GM19025 (cell line): ENCODE results near the gene CSNK1A1L.
"Not testable (repeated sequence)": the region's sequence is repeated elsewhere in the genome, so short reads cannot be mapped to it uniquely, and the experiment has no call there.

Experiments used
- ATAC-seq: cut with Tn5 transposase; IDR thresholded peaks from one replicate; pipeline ENCODE4 v1.9.1; 2021; ENCODE audit warnings: mild to moderate bottlenecking, low read depth, moderate library complexity; ENCODE audit not compliant: unreplicated experiment

CSNK1A1L gene

DNA sequence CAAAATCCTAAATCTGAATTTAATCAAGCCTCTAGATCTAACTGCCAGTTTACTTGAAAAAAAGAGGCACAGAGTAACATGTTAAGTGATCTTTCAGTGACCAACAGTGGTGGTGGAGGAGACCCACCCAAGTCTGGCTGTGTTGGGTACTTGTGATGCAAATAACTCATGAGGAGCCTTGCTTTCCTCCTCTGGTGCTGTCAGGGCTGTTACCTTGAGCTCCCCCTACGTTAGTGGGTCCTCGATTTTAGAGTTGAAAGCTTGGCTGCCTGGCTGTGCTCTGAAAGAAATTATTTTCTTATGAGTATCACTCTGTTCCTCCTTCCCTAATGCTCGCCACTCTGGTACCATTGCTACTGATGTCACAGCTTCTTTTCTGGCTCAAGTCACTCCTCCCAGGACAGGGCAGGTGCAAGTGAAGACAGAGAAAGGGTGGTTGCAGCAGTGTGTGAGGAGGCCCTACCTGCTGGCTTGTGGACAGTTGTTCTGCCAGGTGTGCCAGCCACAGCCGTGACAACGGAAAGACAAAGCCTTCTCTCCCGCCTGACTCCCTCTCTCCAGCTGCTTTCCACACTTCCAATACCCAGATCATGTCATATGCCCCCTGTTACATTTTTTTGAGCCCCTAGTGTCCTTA lies 39.5 kb downstream of the CSNK1A1L start:
- no peak for ATAC-seq

DNA sequence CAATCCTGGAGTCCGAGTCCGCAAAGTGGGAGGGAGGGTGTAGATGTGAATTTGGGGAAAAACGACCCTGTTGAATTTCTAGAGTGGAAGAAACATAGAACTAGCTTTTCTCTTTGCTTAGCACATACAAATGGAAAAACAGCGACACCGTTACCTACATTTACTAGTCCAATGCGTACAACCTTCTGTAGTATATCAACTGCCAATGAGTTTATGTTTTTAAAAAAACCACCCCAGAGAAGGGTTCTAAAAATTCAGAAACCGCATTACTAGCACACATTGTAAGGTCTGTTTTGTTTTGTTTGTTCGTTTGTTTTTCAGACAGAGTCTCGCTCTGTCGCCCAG lies 45.6 kb downstream of the CSNK1A1L start:
- peak; percentile 17 for ATAC-seq

DNA sequence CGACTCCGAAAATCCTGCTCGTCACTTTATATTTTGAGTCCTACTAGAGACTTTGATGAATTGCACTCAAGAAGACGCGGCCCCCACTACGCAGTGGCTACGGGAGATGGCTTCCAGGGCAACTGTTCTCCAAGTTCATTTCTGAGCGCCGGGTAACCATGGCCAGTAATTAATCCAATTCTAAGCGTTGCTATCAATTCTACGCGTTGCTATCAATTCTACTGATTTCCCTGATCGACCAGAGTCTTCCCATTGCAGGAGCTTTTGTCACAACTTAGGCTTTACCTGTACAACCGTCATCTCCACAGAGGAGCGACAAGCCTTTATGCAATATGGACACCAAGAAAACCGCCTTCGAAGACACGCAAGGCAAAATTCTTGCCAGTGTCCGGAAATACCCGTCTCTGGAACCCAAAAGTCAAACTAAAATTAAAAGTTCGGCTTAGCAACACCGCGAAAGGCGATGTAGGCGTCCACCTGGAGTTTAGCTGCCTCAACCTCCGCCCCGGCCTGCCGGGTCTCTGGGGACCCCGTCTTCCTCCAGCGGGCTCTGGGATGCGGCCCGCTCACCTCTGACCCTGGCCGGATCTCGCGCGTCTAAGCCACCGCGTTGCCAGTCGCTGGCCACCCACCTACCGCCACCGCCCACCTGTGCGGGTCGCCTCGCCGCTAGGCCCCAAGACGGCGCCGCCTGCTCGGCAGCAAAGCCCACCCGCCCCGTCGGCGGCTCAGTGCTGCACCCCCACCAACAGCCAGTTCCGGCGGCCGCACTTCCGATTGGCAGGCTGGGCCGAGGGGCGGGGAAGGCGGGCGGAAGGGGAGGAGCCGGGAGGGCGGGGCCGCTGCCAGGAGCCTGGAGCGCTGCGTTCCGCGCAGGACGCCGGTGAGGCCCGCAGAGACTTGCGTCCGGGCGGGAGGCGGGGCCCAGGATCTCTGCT lies 46.3 kb downstream of the CSNK1A1L start, which contains the start of gene SUPT20H:
Gene SUPT20H, minus strand, starts transcription at position 779 of the 938 bp plus-strand sequence. CDS start 8,198 bp downstream, outside the sequence.
- ATAC-seq, result peak; percentile 98

DNA sequence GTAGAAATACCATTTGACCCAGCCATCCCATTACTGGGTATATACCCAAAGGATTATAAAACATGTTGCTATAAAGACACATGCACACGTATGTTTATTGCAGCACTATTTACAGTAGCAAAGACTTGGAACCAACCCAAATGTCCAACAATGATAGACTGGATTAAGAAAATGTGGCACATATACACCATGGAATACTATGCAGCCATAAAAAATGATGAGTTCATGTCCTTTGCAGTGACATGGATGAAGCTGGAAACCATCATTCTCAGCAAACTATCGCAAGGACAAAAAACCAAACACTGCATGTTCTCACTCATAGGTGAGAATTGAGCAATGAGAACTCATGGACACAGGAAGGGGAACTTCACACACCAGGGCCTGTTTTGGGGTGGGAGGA lies 49.2 kb downstream of the CSNK1A1L start:
- not testable (repeated sequence) for ATAC-seq
